Colonic mucosa (tissue), 4 donors: ENCODE data around the gene TAB2. TPM values are rescaled to one million over a fixed set of nuclear protein-coding genes. Genes with fewer than 3 reads are reported as not detected.

Experiments used
- DNase-seq: peaks from one replicate; pipeline ENCODE4 v3.0.0-alpha.2; 2020
- H3K27ac ChIP-seq: fragments of 200-600 bp; one replicate; pipeline ENCODE4 v1.8.0; 2021
- H3K27me3 ChIP-seq: fragments of 200-600 bp; one replicate; pipeline ENCODE4 v1.8.0; 2021
- H3K36me3 ChIP-seq: fragments of 200-600 bp; one replicate; pipeline ENCODE4 v1.8.0; 2021
- H3K4me1 ChIP-seq: fragments of 200-600 bp; one replicate; pipeline ENCODE4 v1.8.0; 2021; ENCODE audit warnings: mild to moderate bottlenecking
- H3K4me3 ChIP-seq: fragments of 200-600 bp; one replicate; pipeline ENCODE4 v1.8.0; 2021
- H3K9ac ChIP-seq, 2 donors: one replicate each; pipeline ENCODE4 v1.7.0; 2013; ENCODE audit warnings: control low read depth in 2 of 2, low read depth in 2 of 2, low read length in 2 of 2
- H3K9me3 ChIP-seq: fragments of 200-600 bp; one replicate; pipeline ENCODE4 v1.8.0; 2021
- CTCF ChIP-seq: fragments of 200-600 bp; IDR thresholded peaks from one replicate; pipeline ENCODE4 v1.8.0; 2022; ENCODE audit warnings: antibody characterized with exemption, mild to moderate bottlenecking
- intact Hi-C: fragments of 100-400 bp; cut with DNase I; formaldehyde crosslinking; loops from one replicate; pipeline ENCODE4 v1.14.1; 2022
- total RNA-seq, 2 donors: library from RNA; stranded (reverse); fragmentation: NEBNext Ultra II Directional in 1 of 2; extraction: Animal tissue kit (Norgen Biotek cat#: 25700) in 1 of 2; gene quantifications; one replicate each; pipeline ENCODE4 v1.2.1, GENCODE V29; 2021
- donor health status: healthy.
- donor health status: DM: no; HTN: no; CAD: no.
- donor health status: DM: no; HTN: no; CAD: no.

The TAB2 gene
- total RNA-seq, 2 donors from 2014 or later, result 36.7 to 81.3 TPM

- Histone ChIP-seq H3K9me3 (no peaks in the 10 kb centered on the region), H3K4me3 (peak overlapping the region; percentile 52), H3K9ac (peak overlapping the region; percentile 35 to 49), H3K36me3 (no peaks in the 10 kb centered on the region), H3K4me1 (peaks cover 26% of the 10 kb centered on the region), H3K27ac (peak overlapping the region; percentile 75), H3K27me3 (no peaks in the 10 kb centered on the region)
- no peak for TF ChIP-seq CTCF
- intact Hi-C loops, result no loop called here
- peak; percentile 66 for DNase-seq
Observed at GRCh38 chr6:149452037-149452939, 134.8 kb downstream of the TAB2 start.

GRCh38 chr6:149453597-149454345 lies 136.3 kb downstream of the TAB2 start:
- H3K9ac ChIP-seq, result peak overlapping the region; percentile 47 to 73
- H3K36me3 ChIP-seq, result no peaks in the 10 kb centered on the region
- H3K27ac ChIP-seq, result peak overlapping the region; percentile 48
- no peaks in the 10 kb centered on the region for H3K9me3 ChIP-seq
- peaks cover 26% of the 10 kb centered on the region for H3K4me1 ChIP-seq
- no peak overlapping the region for H3K4me3 ChIP-seq
- H3K27me3 ChIP-seq, result no peaks in the 10 kb centered on the region
- DNase-seq, result peak; percentile 41
- intact Hi-C loops, result no loop called here
- TF ChIP-seq CTCF, result no peak

GRCh38 chr6:149454346-149454848 lies 136.9 kb downstream of the TAB2 start:
- no peaks in the 10 kb centered on the region for H3K27me3 ChIP-seq
- peak overlapping the region; percentile 44 to 73 for H3K9ac ChIP-seq
- TF ChIP-seq CTCF, result no peak
- H3K4me3 ChIP-seq, result no peak overlapping the region
- intact Hi-C loops, result no loop called here
- peak overlapping the region; percentile 48 for H3K27ac ChIP-seq
- no peaks in the 10 kb centered on the region for H3K9me3 ChIP-seq
- H3K4me1 ChIP-seq, result peaks cover 26% of the 10 kb centered on the region
- no peaks in the 10 kb centered on the region for H3K36me3 ChIP-seq
- DNase-seq, result peak; percentile 89

GRCh38 chr6:149455031-149455732 lies 137.7 kb downstream of the TAB2 start:
- no peak for TF ChIP-seq CTCF
- H3K9me3 ChIP-seq, result no peaks in the 10 kb centered on the region

More at GRCh38 chr6:149455031-149455732, 137.7 kb downstream of the TAB2 start:
- Histone ChIP-seq H3K27me3 (no peaks in the 10 kb centered on the region), H3K9ac (peak overlapping the region; percentile 44 to 73), H3K4me3 (no peak overlapping the region), H3K4me1 (peaks cover 23% of the 10 kb centered on the region), H3K36me3 (no peaks in the 10 kb centered on the region), H3K27ac (peak overlapping the region; percentile 48)
- DNase-seq, result no peak
- intact Hi-C loops, result no loop called here
